ENCODE results near the gene PHKA1.

DNA sequence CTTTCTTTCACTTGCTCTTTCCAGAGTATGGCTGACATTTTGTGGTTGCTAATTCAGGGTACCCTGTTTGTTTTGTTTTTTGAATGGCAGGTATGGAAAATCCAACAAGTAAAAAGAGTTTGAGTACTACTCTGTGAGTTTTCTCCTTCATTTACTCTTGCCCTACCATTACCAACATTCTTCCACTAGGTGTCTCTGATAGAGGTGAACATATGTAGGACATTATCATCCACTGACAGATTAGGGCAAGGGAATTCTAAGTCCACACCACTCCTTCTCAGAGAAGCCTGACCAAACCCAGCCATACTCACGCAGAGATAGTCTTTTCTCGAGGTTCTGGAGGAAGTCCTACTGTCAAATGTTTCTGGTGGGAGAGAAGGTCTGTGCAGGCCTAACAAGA, 104.8 kb downstream of the PHKA1 start:
- peak; percentile 20 to 33; a peak in 3 of 4 replicates for TF ChIP-seq CTCF (conservative IDR thresholded peaks at IDR 0.05; ENCODE audit: low read depth in 2 of 2)
- TF ChIP-seq EZH2 (IDR thresholded peaks at IDR 0.05; ENCODE audit: low read depth, unreplicated experiment) = no peak
- TF ChIP-seq POLR2AphosphoS5 (IDR thresholded peaks at IDR 0.05; ENCODE audit: low read depth) = no peak
- no peak for TF ChIP-seq JUNB (IDR thresholded peaks at IDR 0.05; ENCODE audit: unreplicated experiment)

Measured in GM23338 (cell line).